Subcutaneous preadipocyte (primary cell): ENCODE results near the gene TMEM14B. TPM values are rescaled to one million over a fixed set of nuclear protein-coding genes. Genes with fewer than 3 reads are reported as not detected.

Experiments used
- small RNA-seq: library from RNA; depleted of rRNA; stranded (forward); fragments of <200 nt; gene quantifications from one replicate; pipeline ENCODE3, GENCODE V24; 2012
- total RNA-seq: library from RNA; depleted of rRNA; stranded (reverse); fragments of >200 nt; gene quantifications from 2 replicates; pipeline ENCODE4 v1.2.3, GENCODE V29; 2012

Gene TMEM14B
- 61.7 and 68.0 TPM in 2 replicates for total RNA-seq

GRCh38 chr6:10747251-10747972 is at the start of gene TMEM14B:
Gene TMEM14B (plus strand): TSS chr6:10747805. CDS start chr6:10749246, 1,441 bp downstream.

GRCh38 chr6:10722820-10723566 is 24.6 kb upstream of the TMEM14B start, which contains the start of gene TMEM14C:
Gene TMEM14C (plus strand): TSS chr6:10723070. CDS start chr6:10724614, 1,544 bp downstream.

Small RNAs within 50 kb of the gene (small RNA-seq; reads per million reads assigned to genes)
- not detected for gene RNA5SP203

Other genes with a start within 250 kb of the TMEM14B start
- gene GCNT2, start 226.5 kb upstream of the TMEM14B start, total RNA-seq = not detected in 2 replicates
- 0.59 and 1.1 TPM in 2 replicates for gene C6orf52, start 53.2 kb upstream of the TMEM14B start, total RNA-seq
- gene PAK1IP1, start 52.8 kb upstream of the TMEM14B start, total RNA-seq = 22.0 and 26.4 TPM in 2 replicates
- 84.6 and 101 TPM in 2 replicates for gene TMEM14C, start 24.7 kb upstream of the TMEM14B start, total RNA-seq
- gene MAK, start 90.7 kb downstream of the TMEM14B start, total RNA-seq = not detected in 2 replicates
- gene GCM2, start 134.2 kb downstream of the TMEM14B start, total RNA-seq = not detected in 2 replicates
- gene SYCP2L, start 139.2 kb downstream of the TMEM14B start, total RNA-seq = under 0.01 TPM in 1 of 2 replicates, not detected in the other